Brain microvascular endothelial cell (primary cell): Measurements from ENCODE around the gene VSTM2B.

Source experiments
- DNase-seq: peaks from one replicate; pipeline ENCODE4 v3.0.0-alpha.2; 2020
- H3K27ac ChIP-seq: fragments of 250-450 bp; sonication (Bioruptor Pico); 2 replicates; pipeline ENCODE4 v1.5.1; 2020; ENCODE audit warnings: mild to moderate bottlenecking, moderate library complexity
- H3K27me3 ChIP-seq: fragments of 250-450 bp; sonication (Bioruptor Pico); replicated peaks from 2 replicates; pipeline ENCODE4 v1.5.1; 2020; ENCODE audit warnings: mild to moderate bottlenecking
- H3K36me3 ChIP-seq: fragments of 250-450 bp; sonication (Bioruptor Pico); replicated peaks from 2 replicates; pipeline ENCODE4 v1.5.1; 2020; ENCODE audit warnings: mild to moderate bottlenecking
- H3K4me3 ChIP-seq: 2 replicates; pipeline ENCODE4 v1.5.1; 2011; ENCODE audit warnings: low read depth, mild to moderate bottlenecking, control low read depth, low read length, moderate library complexity
- in situ Hi-C: cut with HindIII; loops from 2 replicates; pipeline ENCODE4 v1.10.0; 2017; ENCODE audit warnings: low sequenced_read_pairs, low pct_ligation_motif_present
- TF ChIP-seq, protein P1 (sequence below): IDR thresholded peaks from 2 replicates; pipeline ENCODE4 v1.5.1; 2011; ENCODE audit warnings: low read depth, mild to moderate bottlenecking, moderate library complexity, low read length, control low read depth, inconsistent platforms; ENCODE audit errors: missing control alignments

Gene VSTM2B

DNA sequence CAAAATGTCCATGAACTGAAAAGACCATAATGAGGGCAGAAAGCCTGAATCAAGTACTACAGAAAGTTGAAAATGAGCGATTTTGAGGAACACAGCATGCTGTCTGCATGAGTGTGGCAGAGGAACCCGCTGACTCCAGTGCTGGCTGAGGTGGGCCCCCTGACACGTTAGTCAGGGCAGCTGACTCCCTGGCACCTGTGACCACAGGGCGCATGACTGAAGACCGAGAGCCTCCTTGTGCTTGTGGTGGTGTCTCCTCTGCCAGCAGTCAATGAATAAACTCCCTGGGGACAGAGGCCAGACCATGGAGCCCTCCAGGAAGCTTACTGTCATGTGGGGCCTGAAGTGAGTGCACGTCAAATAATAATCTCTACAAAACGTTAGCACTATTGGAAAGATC, 38.4 kb upstream of the VSTM2B start:
- no peaks in the 10 kb centered on the region for H3K27me3 ChIP-seq
- no peak overlapping the region for H3K27ac ChIP-seq
- no peak overlapping the region for H3K4me3 ChIP-seq
- H3K36me3 ChIP-seq = no peaks in the 10 kb centered on the region
- in situ Hi-C loops = no loop called here
- DNase-seq = no peak
- TF ChIP-seq, protein P1, sequence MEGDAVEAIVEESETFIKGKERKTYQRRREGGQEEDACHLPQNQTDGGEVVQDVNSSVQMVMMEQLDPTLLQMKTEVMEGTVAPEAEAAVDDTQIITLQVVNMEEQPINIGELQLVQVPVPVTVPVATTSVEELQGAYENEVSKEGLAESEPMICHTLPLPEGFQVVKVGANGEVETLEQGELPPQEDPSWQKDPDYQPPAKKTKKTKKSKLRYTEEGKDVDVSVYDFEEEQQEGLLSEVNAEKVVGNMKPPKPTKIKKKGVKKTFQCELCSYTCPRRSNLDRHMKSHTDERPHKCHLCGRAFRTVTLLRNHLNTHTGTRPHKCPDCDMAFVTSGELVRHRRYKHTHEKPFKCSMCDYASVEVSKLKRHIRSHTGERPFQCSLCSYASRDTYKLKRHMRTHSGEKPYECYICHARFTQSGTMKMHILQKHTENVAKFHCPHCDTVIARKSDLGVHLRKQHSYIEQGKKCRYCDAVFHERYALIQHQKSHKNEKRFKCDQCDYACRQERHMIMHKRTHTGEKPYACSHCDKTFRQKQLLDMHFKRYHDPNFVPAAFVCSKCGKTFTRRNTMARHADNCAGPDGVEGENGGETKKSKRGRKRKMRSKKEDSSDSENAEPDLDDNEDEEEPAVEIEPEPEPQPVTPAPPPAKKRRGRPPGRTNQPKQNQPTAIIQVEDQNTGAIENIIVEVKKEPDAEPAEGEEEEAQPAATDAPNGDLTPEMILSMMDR = no peak

DNA sequence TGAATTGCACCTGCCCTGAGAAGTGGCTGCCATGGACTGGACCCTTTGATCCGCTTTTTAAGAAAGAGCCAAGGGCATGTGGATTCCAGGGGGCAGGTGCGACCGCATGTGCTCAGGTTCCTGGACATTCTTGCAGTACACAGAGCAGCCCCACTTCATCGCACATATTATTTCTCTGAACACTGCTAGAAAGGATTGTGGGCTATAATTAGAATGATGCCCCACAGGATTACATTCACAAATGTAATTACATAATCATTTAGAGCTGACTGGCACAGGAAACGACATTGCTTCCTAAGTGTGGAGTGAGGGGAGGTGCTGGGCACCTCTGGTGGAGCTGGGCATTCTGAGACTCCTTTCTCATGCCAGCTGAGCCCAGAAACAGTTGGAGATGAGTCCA, 37.5 kb upstream of the VSTM2B start:
- in situ Hi-C loops = no loop called here
- Histone ChIP-seq H3K27me3 (no peaks in the 10 kb centered on the region), H3K36me3 (no peaks in the 10 kb centered on the region), H3K27ac (no peak overlapping the region), H3K4me3 (no peak overlapping the region)
- DNase-seq = no peak
- TF ChIP-seq, protein P1 = no peak

DNA sequence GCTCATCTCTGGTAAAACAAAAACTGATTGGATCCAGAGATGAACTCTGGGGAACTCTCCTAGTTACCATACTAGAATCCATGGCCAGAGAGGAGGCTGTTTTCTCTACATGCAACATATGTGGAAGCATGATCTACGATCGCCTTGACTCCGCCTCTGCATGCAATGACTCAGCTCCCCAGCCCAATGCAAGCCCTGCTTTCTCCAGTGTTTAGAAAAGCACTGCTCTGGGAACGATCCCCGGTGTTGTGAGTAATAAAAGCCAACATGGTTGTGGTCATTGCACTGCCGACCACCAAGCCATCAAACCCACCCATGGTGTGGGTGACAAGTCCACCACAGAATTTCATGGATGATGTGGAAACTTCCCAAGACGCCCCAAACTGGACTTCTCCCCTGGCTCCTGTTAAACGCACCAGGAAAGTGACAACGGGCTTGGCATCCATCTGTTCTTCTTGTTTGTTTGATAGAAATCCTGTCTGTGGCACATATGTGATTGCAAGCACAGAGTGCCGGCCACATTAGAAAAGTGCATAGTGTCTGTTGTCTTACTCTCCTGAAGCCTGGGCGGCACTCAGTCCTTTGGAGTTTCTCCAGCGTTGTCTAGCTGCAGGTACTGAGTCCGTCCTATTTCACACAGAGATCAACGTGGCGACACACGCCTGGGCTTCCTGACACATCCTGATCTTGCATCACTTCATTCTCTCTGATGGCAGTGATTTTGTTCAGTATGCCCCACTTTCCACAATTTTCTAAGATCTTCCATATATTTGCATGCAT, 36.4 kb upstream of the VSTM2B start:
- in situ Hi-C loops = no loop called here
- DNase-seq = no peak
- TF ChIP-seq, protein P1 = no peak
- no peak overlapping the region for H3K4me3 ChIP-seq
- no peaks in the 10 kb centered on the region for H3K36me3 ChIP-seq
- H3K27me3 ChIP-seq = no peaks in the 10 kb centered on the region
- H3K27ac ChIP-seq = no peak overlapping the region

DNA sequence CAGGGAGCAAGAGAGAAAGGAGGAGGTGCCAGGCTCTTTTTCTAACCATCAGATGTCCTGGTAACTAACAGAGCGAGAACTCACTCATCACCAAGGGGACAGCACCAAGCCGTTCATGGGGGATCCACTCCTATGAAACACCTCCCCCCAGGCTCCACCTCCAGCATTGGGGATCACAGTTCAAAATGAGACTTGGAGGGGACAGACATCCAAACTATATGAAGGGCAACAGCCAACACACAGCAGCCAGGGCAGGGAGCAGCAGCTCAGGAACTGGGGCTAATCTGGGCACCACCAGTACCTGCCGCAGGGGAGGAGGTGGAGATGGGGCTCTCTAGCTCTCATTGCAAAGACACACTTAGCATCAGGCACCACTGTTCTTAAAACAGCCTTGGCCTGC, 34.3 kb upstream of the VSTM2B start:
- no peaks in the 10 kb centered on the region for H3K36me3 ChIP-seq
- H3K4me3 ChIP-seq = no peak overlapping the region
- no peaks in the 10 kb centered on the region for H3K27me3 ChIP-seq
- TF ChIP-seq, protein P1 = no peak
- no peak overlapping the region for H3K27ac ChIP-seq
- in situ Hi-C loops = no loop called here
- no peak for DNase-seq

DNA sequence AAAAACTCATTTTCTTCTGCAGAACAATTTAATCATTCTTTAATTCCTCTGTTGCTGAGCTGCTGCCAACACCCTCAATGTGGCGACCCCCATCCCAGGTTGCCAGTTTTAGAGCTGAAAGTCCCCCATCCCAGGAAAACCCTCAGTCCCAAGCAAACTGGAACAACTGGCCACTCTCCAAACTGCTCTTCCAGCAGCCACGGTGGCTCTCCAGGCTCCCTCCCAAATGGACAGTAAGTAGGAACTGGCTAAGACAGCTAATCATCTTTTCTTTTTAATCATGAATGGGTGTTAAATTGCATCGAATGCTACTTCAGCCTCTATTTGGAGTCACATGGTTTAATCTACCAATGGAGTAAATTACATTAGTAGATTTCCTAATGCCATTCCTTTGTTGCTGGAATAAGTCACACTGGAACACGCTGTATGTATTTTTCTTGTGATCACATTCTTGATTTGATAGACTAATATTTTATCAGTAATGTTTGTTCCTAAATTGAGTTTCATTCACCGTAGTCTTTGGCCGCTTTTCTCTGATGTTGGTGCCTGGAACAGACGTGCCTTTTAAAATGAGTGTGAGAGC, 33.7 kb upstream of the VSTM2B start:
- H3K27ac ChIP-seq = no peak overlapping the region
- in situ Hi-C loops = no loop called here
- no peak for DNase-seq
- no peak overlapping the region for H3K4me3 ChIP-seq
- no peaks in the 10 kb centered on the region for H3K36me3 ChIP-seq
- no peaks in the 10 kb centered on the region for H3K27me3 ChIP-seq
- TF ChIP-seq, protein P1 = no peak

DNA sequence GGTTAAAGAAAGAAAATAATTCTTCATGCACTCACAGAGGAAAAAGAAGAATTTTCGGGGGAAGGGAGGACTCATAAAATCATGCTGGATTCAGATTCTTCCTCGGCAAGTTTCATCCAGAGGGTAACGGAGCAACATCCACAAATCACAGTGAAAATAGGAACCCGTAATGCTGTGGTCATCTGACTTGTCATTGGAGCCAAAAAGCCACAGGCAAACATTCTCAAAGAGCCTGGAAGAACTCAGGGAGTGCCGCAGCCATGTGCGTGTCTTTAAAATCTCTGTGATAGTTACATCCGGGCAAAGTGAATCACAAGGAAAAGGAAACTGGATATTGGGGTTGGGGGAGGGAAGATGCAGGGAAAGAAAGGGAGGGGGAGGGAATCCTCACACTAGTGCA, 33.0 kb upstream of the VSTM2B start:
- no peak overlapping the region for H3K27ac ChIP-seq
- no peak for DNase-seq
- H3K36me3 ChIP-seq = no peaks in the 10 kb centered on the region
- TF ChIP-seq, protein P1 = no peak
- in situ Hi-C loops = no loop called here
- no peaks in the 10 kb centered on the region for H3K27me3 ChIP-seq
- H3K4me3 ChIP-seq = no peak overlapping the region
